GM19468 (cell line): ENCODE data around the gene GAS2L2.

Source experiments
- ATAC-seq: cut with Tn5 transposase; IDR thresholded peaks from one replicate; pipeline ENCODE4 v1.9.1; 2021; ENCODE audit warnings: mild to moderate bottlenecking, moderate library complexity, moderate number of reproducible peaks; ENCODE audit not compliant: unreplicated experiment; ENCODE audit errors: extremely low read depth

GAS2L2 gene

DNA sequence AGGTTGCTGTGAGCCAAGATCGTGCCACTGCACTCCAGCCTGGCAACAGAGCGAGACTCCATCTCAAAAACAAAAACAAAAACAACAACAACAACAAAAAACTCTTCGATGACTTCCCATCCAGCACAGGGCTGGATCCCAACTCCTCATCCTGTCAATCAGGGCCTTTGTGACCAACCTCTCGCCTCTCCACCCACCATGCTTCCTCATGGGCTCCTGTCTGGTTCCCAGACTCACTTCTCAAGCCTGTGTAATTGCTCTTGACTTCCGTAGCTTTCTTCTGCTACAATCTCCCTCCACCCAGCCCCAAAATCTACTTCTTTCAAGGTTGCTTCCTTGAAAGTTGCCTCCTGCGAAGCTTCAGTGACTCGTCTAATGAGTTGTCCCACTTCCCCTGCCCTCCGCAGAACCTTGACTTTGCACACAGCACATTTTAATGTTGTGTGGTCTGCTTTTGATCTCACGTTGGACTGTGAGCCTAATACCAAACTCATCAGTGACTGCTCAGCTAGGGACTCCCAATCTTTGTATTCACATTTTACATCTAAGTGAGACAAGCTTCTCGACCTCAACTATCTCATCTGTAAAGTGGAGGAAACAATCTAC lies 22.5 kb downstream of the GAS2L2 start:
- ATAC-seq = no peak

DNA sequence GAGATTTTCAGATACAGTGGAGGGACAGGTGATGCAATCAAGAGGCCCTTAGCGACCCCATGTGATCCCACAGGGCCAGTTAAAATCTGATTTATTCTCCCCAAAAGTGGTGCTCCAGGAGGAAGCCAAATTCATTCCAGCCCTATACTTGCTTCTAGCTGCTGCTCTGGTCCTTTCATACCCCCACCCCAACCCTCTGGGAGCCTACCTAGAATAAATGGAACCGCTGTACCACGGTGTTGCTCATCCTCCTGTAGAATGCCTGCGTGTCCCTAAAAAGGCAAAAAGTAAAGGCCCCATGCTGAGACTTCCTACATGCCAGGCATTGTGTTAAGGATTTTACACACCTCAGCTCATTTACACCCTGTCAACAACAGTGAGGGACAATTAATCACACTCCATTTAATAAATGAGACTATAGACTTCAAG lies 23.6 kb downstream of the GAS2L2 start:
- ATAC-seq = no peak

DNA sequence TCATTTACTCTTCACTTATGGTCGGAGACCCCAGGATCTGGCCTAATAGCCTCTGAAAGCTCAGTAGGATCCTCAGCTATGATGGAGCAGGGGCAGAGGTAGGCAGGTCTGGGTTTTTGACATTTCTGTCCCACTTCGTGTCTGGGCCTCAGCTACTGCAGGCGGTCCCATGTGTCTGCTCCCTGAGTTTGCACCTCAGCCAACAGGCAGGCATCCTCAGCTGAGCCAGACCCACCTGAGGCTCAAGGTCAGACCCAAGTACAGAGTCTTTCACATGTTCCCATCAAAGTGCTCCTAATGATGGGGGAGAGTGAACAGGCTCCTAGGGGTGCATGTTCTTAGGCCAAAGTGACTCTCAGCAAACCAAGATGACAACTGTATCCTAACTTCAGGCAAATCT lies 24.5 kb downstream of the GAS2L2 start:
- ATAC-seq = no peak

DNA sequence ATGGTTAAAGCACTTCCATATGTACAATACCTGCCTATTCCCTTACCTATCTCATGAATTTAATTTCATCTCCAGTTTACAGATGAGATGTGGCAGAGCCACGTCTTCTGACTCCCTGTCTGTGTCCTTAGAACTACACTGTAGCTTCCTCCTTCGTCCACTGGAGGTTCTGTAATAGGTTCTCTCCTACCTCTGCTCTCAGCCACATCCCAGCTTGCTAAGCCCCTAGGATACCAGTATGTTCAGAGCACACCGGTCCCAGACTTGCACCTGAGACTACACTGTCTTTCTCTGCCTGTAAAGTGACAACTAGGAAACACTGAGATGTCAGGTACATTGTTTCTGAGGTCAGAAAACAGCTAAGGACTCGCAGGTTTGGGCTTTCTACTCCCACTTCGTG lies 25.4 kb downstream of the GAS2L2 start:
- no peak for ATAC-seq

DNA sequence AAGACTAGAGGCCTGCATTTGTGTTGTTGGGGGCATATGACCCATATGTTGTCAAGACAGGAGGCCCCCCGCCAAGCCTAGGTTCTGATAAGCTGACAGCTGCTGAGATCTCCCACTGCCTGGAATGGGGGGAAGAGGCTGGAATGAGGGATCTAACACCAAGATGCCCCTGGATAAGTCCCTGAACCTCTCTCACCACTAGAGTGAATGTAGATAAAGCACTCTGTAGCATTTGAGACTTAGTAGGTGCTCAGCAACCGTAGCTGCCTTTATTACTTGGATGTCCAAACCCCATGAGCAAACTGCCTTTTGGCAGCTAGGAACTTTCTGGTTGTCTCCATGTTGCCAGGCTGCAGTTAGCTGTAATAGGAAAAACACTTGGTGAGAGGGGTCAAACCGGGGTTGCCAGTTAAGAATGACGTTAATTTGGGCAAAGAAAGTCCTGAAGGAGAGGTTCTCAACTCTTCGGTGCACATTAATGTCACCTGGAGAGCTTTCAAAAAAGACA lies 26.0 kb downstream of the GAS2L2 start:
- no peak for ATAC-seq

DNA sequence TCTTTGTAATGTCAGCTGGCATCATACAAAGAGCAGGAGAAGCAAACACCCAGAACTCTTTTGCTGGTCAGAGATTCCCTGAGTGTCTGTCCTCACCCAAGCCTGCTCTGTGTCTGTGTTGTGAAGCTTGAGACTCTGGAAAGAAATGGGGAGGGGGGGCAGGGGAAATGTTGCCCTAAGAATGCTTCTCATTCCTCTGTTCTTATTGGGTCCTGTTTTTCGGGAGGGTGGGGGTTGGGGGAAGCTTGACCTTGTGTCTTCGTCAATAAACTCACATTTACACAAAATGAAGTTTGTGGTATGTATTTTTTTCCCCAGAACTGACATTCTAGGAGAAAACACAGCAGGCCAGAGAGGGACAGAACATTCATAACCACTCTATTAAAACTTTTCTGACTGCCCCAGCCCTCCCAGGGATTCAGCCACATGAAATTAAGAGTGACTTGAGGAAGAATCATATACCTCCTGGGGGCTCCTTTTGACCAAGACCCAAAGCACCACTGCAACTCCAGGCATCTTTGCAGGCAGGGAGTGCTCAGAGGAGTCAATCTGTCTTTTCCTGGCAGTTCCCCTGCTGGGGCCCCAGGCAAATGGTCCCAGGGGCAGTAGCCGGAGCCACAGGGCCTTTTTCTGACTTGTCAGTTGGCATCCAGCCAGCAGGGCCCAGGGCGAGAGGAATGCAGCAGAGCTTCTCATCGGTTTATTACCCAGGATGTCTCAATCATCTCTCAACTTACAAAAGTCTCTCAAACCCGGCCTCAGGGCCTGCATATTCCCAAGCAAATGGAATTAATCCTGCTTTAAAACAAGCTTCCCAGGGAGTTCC lies 26.7 kb downstream of the GAS2L2 start:
- no peak for ATAC-seq

DNA sequence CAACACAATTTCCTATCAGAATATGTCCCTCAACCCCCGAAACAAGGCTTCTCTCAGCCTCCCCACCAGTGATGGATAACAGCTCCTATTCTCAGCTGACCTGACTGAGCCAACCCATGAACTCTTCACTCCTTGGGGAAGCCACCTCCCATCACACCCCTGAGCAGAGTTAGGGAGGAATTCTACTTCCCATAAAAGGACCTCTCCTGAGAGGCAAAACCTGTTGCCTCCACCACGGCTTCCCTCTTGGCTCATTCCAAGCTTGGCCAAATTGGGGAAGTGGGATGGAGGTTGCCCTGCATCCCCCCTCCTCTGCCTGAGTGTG lies 27.3 kb downstream of the GAS2L2 start:
- no peak for ATAC-seq

DNA sequence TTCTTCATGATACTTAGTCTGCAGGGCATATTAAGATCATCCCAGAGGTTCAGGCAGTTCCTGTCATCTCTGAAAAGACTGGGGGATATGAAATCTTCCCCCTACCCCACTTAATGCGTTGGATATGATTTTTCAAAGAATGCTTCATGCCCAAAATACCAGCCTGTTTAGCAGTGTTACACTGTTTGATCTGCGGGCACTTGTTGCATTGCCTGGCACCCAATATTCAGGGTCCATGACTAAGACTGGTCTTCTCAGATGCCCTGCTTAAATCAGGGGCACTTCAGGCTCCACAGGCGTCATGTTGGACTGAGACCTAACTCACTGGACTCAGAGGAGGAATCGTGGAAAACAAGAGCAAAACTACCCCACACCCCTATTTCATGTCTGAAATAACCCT lies 28.0 kb downstream of the GAS2L2 start:
- no peak for ATAC-seq

DNA sequence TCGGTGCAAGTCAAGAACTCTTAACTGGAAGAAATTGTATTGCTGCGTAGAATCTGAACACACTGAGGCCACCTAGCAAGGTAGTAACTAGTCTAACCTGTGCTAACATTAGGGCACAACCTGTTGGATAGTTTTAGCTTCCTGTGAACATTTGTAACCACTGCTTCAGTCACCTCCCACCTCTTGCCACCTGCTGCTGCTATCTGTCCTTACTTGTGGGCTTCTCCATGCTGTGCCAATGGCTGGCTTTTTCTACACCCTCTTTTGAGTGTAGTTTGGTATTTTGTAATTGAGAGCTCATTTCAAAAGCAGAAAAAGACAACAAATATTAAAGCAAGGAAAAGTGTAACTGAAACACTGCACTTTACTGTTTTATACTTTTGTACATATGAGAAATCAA lies 29.3 kb downstream of the GAS2L2 start:
- ATAC-seq = no peak

DNA sequence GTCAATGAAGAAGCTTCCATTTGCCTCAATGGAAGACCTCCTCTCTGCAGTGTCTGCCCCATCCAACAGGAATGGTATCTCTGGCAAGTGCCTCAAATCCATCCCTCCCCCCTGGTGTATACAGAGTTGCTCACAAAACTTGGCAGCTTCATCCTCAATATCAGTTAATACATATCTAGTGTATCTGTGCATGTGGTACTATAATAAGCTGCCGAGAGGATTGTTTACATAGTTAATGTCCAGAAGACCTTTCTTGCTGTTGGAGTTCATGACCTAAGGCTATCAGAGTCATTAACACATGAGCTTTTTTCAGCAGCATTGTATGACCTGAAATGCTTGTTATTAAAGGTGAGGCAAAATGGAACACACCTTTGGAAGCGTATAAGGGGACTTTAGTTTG lies 35.6 kb downstream of the GAS2L2 start:
- ATAC-seq = no peak

DNA sequence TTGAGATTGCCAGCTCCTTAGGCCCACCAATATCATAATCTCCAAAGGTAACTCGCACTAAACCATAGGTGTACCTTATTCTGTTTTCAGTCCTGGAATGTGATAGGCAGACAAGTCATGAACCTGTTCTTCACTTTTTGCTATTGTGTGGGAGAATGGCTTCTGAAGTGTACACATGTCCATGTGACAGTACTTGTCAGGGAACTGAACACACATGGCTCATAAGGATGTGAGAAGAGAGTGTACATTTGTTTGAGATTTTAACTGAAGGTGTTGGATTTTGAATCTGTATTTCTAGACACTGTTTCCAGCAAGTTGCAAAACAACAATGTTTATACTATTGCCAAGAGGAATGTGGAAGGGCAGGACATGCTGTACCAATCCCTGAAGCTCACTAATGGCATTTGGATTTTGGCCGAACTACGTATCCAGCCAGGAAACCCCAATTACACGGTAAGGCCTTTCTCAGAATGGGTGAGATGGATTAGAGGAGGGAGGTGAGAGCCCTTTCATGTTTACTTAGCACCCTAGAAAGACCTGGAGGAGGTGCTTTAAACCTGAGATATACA lies 36.1 kb downstream of the GAS2L2 start:
- ATAC-seq = no peak

DNA sequence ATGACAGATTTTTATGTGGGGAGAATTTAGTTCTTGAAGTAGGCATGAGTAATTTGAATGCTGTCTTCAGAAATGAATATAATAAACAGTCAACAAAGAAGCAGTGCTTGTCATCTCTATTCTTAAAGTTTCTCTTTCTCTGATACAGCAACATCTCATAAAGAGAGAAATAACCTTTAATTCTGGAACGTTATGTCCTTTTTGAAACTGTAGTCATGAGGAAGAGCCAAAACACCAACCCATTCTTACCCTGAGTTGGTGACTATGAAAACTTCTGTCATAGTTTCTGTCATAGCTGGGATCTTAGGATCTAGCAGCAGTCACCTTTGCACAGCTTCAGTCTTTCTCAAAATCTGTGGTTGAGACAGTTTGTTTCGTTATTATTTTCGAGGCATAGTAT lies 36.9 kb downstream of the GAS2L2 start:
- ATAC-seq = no peak

DNA sequence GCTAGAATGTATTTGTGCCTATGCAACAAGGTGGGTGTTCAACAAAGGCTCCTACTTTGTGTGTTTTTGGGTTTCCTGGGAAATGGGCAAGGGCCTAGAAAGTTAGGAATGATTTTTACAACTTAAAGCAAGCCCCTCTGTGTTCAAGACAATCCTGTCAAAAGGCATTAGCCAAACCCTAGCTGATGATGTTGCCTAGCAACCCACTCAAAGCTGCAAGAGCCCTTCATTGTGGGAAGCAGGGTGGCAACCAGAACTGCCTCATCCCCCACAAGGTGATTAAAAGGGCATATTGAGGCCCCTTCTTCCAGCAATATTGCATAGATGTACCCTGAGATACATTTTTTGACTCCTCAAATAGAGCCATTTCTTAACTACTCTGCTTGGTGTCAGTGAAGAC lies 37.6 kb downstream of the GAS2L2 start:
- no peak for ATAC-seq

DNA sequence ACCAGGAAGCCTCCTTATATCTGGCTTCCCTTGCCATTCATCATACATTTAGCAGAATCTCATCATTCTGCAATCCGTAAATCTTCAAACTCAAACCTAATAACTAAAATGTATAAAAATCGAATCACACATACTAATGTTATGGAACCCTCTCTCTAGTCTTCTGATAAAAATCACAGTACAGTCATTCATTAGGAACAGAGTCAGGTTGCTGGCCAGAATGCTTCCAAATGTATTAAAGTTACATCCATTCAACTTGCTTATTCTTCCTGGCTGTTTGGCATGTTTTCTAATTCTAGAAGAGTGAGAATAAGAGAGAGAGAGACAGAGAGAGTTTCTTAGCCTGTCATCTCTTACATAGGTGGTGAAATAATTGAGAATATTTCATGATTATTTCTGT lies 38.1 kb downstream of the GAS2L2 start:
- ATAC-seq = no peak

DNA sequence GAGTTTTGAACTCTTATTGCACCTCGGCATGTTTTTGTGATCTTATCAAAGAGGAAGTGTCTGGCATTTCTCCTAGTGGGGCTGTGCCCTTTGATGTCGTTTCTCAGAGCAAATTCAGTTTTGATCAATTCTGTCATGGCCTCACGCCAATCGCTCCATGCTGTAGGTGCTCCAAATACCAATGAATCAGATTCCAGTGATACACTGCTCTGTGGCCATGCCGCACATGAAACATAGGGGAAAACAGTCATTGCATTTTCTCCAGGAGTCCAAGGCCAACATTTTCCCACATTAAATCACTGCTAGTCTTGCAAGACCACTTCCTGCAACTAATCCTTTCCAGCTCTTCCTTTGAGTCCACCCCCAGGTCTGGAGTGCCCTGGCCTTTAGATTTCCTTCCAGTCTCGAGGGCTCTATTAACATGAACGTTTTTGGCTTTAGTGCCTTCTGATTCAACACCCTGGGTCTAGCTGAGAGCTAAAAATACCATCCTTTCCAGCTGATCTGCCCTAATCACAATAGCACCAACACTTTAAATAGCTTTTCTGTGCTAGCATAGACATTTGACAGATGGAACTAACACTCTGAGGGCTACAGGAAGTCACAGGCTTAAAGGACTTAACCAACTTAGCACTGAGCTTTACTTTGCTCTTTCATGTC lies 39.8 kb downstream of the GAS2L2 start:
- ATAC-seq = no peak

DNA sequence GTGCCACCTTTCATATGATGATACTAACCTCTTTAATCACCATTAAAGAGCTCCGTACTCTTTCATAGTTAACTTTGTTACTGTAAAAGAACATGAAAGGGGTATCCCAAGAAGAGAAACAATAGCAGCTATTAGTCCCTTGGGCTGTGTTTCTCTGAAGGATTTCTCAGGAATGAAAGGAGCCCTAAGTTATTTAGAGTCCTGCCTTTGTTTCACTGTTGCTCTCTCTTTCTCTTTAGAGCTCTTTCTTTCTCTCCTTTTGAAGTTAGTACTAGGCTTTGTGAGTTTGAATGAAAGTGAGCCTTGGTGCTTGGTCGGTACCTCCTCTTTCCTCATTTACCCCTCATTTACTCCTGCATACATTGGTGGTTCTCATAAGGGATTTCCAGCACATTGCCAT lies 42.1 kb downstream of the GAS2L2 start:
- no peak for ATAC-seq

DNA sequence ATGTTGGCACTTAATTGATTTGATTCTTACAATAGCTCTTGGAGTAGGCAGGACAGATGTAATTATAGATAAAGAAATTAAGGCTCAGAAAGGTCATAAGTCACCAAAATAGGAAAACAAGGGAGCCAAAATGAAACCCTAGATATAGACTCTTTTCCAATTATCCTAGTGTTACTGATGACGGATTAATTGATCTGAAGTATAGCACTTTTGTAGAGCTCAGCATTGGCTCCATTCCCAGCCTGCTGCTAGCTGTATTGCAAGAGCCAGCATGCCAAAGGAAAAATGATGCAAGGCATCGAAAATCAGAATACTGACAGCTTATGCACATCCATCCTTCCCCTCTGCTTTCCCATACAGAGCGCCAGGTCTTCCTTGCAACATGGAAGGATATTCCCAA lies 43.2 kb downstream of the GAS2L2 start:
- no peak for ATAC-seq

DNA sequence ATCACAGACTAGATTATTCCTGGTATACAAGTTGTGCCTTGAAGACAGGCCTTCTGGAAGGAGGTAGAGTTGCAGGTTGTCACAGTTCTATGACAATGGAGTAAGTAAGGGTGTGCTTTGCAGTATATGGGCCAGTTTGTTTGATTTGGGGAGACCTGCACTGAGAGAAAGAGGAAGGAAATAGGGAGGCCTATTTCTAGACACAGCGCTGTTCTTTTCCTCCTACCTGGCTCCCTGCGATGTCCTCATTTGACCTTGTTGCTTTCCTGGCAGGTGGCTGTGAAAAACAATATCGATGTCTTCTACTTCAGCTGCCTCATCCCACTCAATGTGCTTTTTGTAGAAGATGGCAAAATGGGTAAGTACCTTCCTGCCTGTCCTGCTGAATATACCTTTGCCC lies 44.1 kb downstream of the GAS2L2 start:
- no peak for ATAC-seq

DNA sequence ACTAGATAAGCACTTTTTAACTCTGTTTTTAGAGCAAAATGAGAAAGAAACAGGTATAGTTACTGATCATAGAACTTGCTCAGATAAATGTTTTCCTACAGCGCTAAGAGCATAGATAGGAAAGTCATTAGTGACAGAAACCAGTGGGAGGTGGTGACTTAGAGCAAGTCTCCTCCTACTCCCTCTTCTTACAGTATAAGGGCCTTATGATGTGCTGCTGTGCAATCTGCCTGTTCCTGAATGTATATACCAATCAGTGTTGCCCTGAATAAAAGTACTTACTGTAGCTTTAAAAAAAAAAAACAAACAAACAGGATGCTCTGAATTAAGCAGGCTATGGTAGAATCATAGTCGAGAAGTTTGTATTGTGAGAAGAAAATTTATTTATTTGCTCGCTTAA lies 44.9 kb downstream of the GAS2L2 start:
- ATAC-seq = no peak

DNA sequence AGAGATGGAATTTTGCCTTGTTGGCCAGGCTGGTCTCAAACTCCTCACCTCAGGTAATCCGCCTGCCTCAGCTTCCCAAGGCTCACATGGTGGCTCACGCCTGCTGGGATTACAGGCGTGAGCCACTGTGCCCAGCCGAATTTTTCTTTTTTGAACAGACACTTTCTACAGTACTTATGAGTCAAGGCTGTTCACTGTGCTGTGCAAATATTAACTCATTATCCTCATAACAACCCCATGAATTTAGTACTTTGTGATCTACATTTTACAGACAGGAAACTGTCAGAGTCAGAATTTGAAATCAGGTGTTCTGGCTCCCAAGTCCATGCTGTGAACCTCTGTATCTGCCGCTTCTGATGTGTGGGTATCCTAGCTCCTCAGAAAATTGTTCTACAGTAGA lies 47.3 kb downstream of the GAS2L2 start:
- ATAC-seq = no peak

DNA sequence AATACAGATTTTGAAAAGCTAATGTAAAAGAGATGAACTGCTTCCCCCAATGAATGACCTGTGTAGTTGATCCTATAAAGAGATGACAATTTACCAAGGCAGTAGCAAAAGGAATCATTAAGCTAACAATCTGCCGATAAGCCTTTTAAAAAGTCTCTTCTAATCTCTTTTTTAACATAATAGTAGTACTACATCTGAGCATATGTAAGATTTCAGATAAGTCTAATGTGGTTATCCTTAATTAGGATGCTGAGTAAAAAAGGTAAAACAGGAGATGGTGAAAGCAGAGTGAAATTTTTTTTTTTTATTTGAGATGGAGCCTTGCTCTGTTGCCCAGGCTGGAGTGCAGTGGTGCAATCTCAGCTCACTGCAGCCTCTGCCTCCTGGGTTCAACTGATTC lies 47.8 kb downstream of the GAS2L2 start:
- ATAC-seq = no peak
